Esophagus (tissue), 2 donors: ENCODE data around the gene APLP2. TPM values are rescaled to one million over a fixed set of nuclear protein-coding genes. Genes with fewer than 3 reads are reported as not detected.

Experiments used
- H3K27ac ChIP-seq, 2 donors: one replicate each; pipeline ENCODE4 v1.5.1; 2013; ENCODE audit warnings: low read depth in 2 of 2, mild to moderate bottlenecking in 2 of 2, inconsistent platforms in 1 of 2, low read length in 1 of 2, moderate library complexity in 1 of 2
- H3K27me3 ChIP-seq, 2 donors: one replicate each; pipeline ENCODE4 v1.6.1; 2013; ENCODE audit warnings: low read length in 2 of 2, control low read depth in 1 of 2, mild to moderate bottlenecking in 1 of 2; ENCODE audit not compliant: insufficient read depth in 2 of 2, control insufficient read depth in 1 of 2
- H3K36me3 ChIP-seq, 2 donors: one replicate each; pipeline ENCODE4 v1.6.1; 2013; ENCODE audit warnings: low read length in 1 of 2; ENCODE audit not compliant: control insufficient read depth in 2 of 2, insufficient read depth in 2 of 2
- H3K4me1 ChIP-seq, 2 donors: one replicate each; pipeline ENCODE4 v1.6.1; 2013; ENCODE audit warnings: low read length in 1 of 2; ENCODE audit not compliant: control insufficient read depth in 2 of 2, insufficient read depth in 2 of 2
- H3K4me3 ChIP-seq, 2 donors: one replicate each; pipeline ENCODE4 v1.5.1; 2013; ENCODE audit warnings: low read length in 2 of 2, mild to moderate bottlenecking in 2 of 2, low read depth in 1 of 2, moderate library complexity in 1 of 2
- H3K9me3 ChIP-seq, 2 donors: one replicate each; pipeline ENCODE4 v1.6.1; 2013; ENCODE audit warnings: mild to moderate bottlenecking in 2 of 2, low read depth in 1 of 2, low read length in 1 of 2, moderate library complexity in 1 of 2; ENCODE audit not compliant: control insufficient read depth in 2 of 2, insufficient read depth in 1 of 2
- WGBS, 2 donors: extraction: QIAGEN DNeasy Blood & Tissue Kit; methylation state at CpG; one replicate each; pipeline ENCODE4 v1.1.7; 2013; 5-methylcytosine and 5-hydroxymethylcytosine counted together
- polyA plus RNA-seq, 2 donors: library from polyadenylated mRNA; stranded (reverse); fragments of 200-250 nt; gene quantifications; one replicate each; pipeline ENCODE4 v1.2.3, GENCODE V29; 2013
- donor health status: healthy with polysubstance abuse.
- donor health status: Bipolar disorder and iron deficiency.

The APLP2 gene
- polyA plus RNA-seq, 2 donors, result 48.9 to 80.5 TPM

- Histone ChIP-seq H3K36me3 (no peaks in the 10 kb centered on the region), H3K4me1 (no peaks in the 10 kb centered on the region), H3K27me3 (no peaks in the 10 kb centered on the region), H3K9me3 (no peaks in the 10 kb centered on the region), H3K27ac (no peak overlapping the region), H3K4me3 (no peak overlapping the region)
- WGBS, 2 donors, result 81 to 91% methylated on average over 1 of the region's 1 CpG
Measured at GRCh38 chr11:130051082-130051481, 18.6 kb upstream of the APLP2 start.

GRCh38 chr11:130052567-130052966 lies 17.1 kb upstream of the APLP2 start:
- Histone ChIP-seq H3K36me3 (no peaks in the 10 kb centered on the region), H3K27me3 (no peaks in the 10 kb centered on the region), H3K4me1 (no peaks in the 10 kb centered on the region), H3K9me3 (no peaks in the 10 kb centered on the region), H3K27ac (no peak overlapping the region), H3K4me3 (no peak overlapping the region)
- WGBS, 2 donors, result 69 to 81% methylated on average over 3 of the region's 3 CpGs

- H3K4me3 ChIP-seq, result no peak overlapping the region
- WGBS, 2 donors, result 56 to 59% methylated on average over 2 of the region's 2 CpGs
- H3K27me3 ChIP-seq, result no peaks in the 10 kb centered on the region
- no peak overlapping the region for H3K27ac ChIP-seq
- no peaks in the 10 kb centered on the region for H3K4me1 ChIP-seq
- H3K9me3 ChIP-seq, result no peaks in the 10 kb centered on the region
- H3K36me3 ChIP-seq, result no peaks in the 10 kb centered on the region
Measured at GRCh38 chr11:130054966-130055365, 14.7 kb upstream of the APLP2 start.

- no peak overlapping the region for H3K4me3 ChIP-seq
- H3K27ac ChIP-seq, result no peak overlapping the region
- no peaks in the 10 kb centered on the region for H3K4me1 ChIP-seq
- no peaks in the 10 kb centered on the region for H3K36me3 ChIP-seq
- H3K27me3 ChIP-seq, result no peaks in the 10 kb centered on the region
- no peaks in the 10 kb centered on the region for H3K9me3 ChIP-seq
- WGBS, 2 donors, result 40 to 61% methylated on average over 5 of the region's 5 CpGs
Measured at GRCh38 chr11:130055617-130056016, 14.1 kb upstream of the APLP2 start.

GRCh38 chr11:130061017-130061416 lies 8.7 kb upstream of the APLP2 start:
- Histone ChIP-seq H3K36me3 (no peaks in the 10 kb centered on the region), H3K4me3 (no peak overlapping the region), H3K9me3 (no peaks in the 10 kb centered on the region), H3K4me1 (no peaks in the 10 kb centered on the region), H3K27ac (no peak overlapping the region), H3K27me3 (no peaks in the 10 kb centered on the region)
- WGBS, 2 donors, result 76 to 82% methylated on average over 1 of the region's 1 CpG

- no peak overlapping the region for H3K27ac ChIP-seq
- H3K27me3 ChIP-seq, result no peaks in the 10 kb centered on the region
- H3K36me3 ChIP-seq, result no peaks in the 10 kb centered on the region
- no peaks in the 10 kb centered on the region for H3K9me3 ChIP-seq
- WGBS, 2 donors, result 50 to 51% methylated on average over 4 of the region's 4 CpGs
- H3K4me3 ChIP-seq, result no peak overlapping the region
- no peaks in the 10 kb centered on the region for H3K4me1 ChIP-seq
Measured at GRCh38 chr11:130062026-130062425, 7.7 kb upstream of the APLP2 start.

GRCh38 chr11:130063451-130063850 lies 6.2 kb upstream of the APLP2 start:
- Histone ChIP-seq H3K4me3 (no peak overlapping the region), H3K4me1 (peaks cover 0 to 6% of the 10 kb centered on the region in 2 donors), H3K27ac (no peak overlapping the region), H3K9me3 (no peaks in the 10 kb centered on the region), H3K36me3 (no peaks in the 10 kb centered on the region), H3K27me3 (no peaks in the 10 kb centered on the region)
- WGBS, 2 donors, result 67 to 83% methylated on average over 2 of the region's 2 CpGs

GRCh38 chr11:130064596-130064995 lies 5.1 kb upstream of the APLP2 start:
- no peaks in the 10 kb centered on the region for H3K9me3 ChIP-seq
- no peaks in the 10 kb centered on the region for H3K36me3 ChIP-seq
- H3K4me1 ChIP-seq, result peaks cover 0 to 7% of the 10 kb centered on the region in 2 donors
- WGBS, 2 donors, result 56 to 70% methylated on average over 4 of the region's 4 CpGs
- no peak overlapping the region for H3K4me3 ChIP-seq
- H3K27me3 ChIP-seq, result no peaks in the 10 kb centered on the region
- H3K27ac ChIP-seq, result no peak overlapping the region

- Histone ChIP-seq H3K27ac (no peak overlapping the region), H3K9me3 (no peaks in the 10 kb centered on the region), H3K4me3 (no peak overlapping the region), H3K36me3 (no peaks in the 10 kb centered on the region), H3K4me1 (peaks cover 0 to 7% of the 10 kb centered on the region in 2 donors), H3K27me3 (no peaks in the 10 kb centered on the region)
- 45% methylated on average over 5 of the region's 5 CpGs for WGBS, 2 donors
Measured at GRCh38 chr11:130066338-130066737, 3.4 kb upstream of the APLP2 start.

GRCh38 chr11:130068546-130068985 lies 1.1 kb upstream of the APLP2 start:
- no peaks in the 10 kb centered on the region for H3K9me3 ChIP-seq
- H3K4me3 ChIP-seq, result peak overlapping the region; percentile 79 to 83
- H3K27me3 ChIP-seq, result no peaks in the 10 kb centered on the region
- 26 to 54% methylated on average over 18 of the region's 18 CpGs for WGBS, 2 donors
- peaks cover 0 to 7% of the 10 kb centered on the region in 2 donors for H3K4me1 ChIP-seq
- no peaks in the 10 kb centered on the region for H3K36me3 ChIP-seq
- peak overlapping the region; percentile 96 to 98 for H3K27ac ChIP-seq
